Thymus (tissue), 11 donors: ENCODE data around the gene RPS6KA6. TPM values are rescaled to one million over a fixed set of nuclear protein-coding genes. Genes with fewer than 3 reads are reported as not detected.
A peak's percentile ranks its signal among the peaks of the same experiment; 100 is the strongest.

Experiments used
- DNase-seq, 9 donors: peaks; one replicate each; pipeline ENCODE4 v3.0.0-alpha.2; 2013; ENCODE audit warnings: low spot score in 9 of 9, low read depth in 6 of 9, missing footprints in 1 of 9
- H3K27ac ChIP-seq, 2 donors: one replicate each; pipeline ENCODE4 v1.5.1; 2013; ENCODE audit warnings: control low read depth in 1 of 2, low read depth in 1 of 2, low read length in 1 of 2, mild to moderate bottlenecking in 1 of 2, moderate library complexity in 1 of 2
- H3K27me3 ChIP-seq, 2 donors: one replicate each; pipeline ENCODE4 v1.5.1; 2013; ENCODE audit warnings: low read length in 1 of 2; ENCODE audit not compliant: control insufficient read depth in 2 of 2, insufficient read depth in 1 of 2
- H3K36me3 ChIP-seq, 2 donors: one replicate each; pipeline ENCODE4 v1.5.1; 2013; ENCODE audit warnings: low read length in 1 of 2, mild to moderate bottlenecking in 1 of 2, moderate library complexity in 1 of 2; ENCODE audit not compliant: control insufficient read depth in 2 of 2, insufficient read depth in 2 of 2
- H3K4me1 ChIP-seq, 2 donors: one replicate each; pipeline ENCODE4 v1.5.1; 2013; ENCODE audit warnings: low read length in 2 of 2; ENCODE audit not compliant: control insufficient read depth in 2 of 2, insufficient read depth in 2 of 2
- H3K4me3 ChIP-seq, 2 donors: one replicate each; pipeline ENCODE4 v1.5.1; 2013; ENCODE audit warnings: low read length in 2 of 2, control low read depth in 1 of 2, mild to moderate bottlenecking in 1 of 2
- H3K9me3 ChIP-seq, 2 donors: one replicate each; pipeline ENCODE4 v1.5.1; 2013; ENCODE audit warnings: low read length in 1 of 2, mild to moderate bottlenecking in 1 of 2; ENCODE audit not compliant: control insufficient read depth in 2 of 2, insufficient read depth in 1 of 2
- WGBS: extraction: QIAGEN DNeasy Blood & Tissue Kit; methylation state at CpG from one replicate; pipeline ENCODE4 v1.1.7; 2013; 5-methylcytosine and 5-hydroxymethylcytosine counted together
- polyA plus RNA-seq: library from polyadenylated mRNA; stranded (reverse); fragments of 200-250 nt; gene quantifications from one replicate; pipeline ENCODE4 v1.2.3, GENCODE V29; 2013
- total RNA-seq: library from RNA; stranded (reverse); fragments of 120-200 nt; gene quantifications from one replicate; pipeline ENCODE4 v1.2.4, GENCODE V29; 2013
- donor health status: healthy.

The RPS6KA6 gene
- total and polyA plus RNA-seq, 2 donors: 1.8 to 2.1 TPM

GRCh38 chrX:84199688-84200087 lies 11.7 kb upstream of the RPS6KA6 start:
- H3K9me3 ChIP-seq: no peaks in the 10 kb centered on the region
- no peak for DNase-seq
- H3K36me3 ChIP-seq: no peaks in the 10 kb centered on the region
- H3K27ac ChIP-seq: no peak overlapping the region
- H3K4me3 ChIP-seq: no peak overlapping the region
- 96% methylated on average over 1 of the region's 1 CpG for WGBS
- H3K27me3 ChIP-seq: no peaks in the 10 kb centered on the region
- no peaks in the 10 kb centered on the region for H3K4me1 ChIP-seq

- Histone ChIP-seq H3K27ac (no peak overlapping the region), H3K9me3 (no peaks in the 10 kb centered on the region), H3K27me3 (no peaks in the 10 kb centered on the region), H3K4me3 (no peak overlapping the region), H3K36me3 (no peaks in the 10 kb centered on the region), H3K4me1 (no peaks in the 10 kb centered on the region)
- 95% methylated on average over 1 of the region's 1 CpG for WGBS
- DNase-seq: no peak
Observed at GRCh38 chrX:84197550-84197949, 9.6 kb upstream of the RPS6KA6 start.

- Histone ChIP-seq H3K27me3 (peaks cover 0 to 12% of the 10 kb centered on the region in 2 donors), H3K4me3 (no peak overlapping the region), H3K36me3 (no peaks in the 10 kb centered on the region), H3K4me1 (no peaks in the 10 kb centered on the region), H3K27ac (no peak overlapping the region), H3K9me3 (no peaks in the 10 kb centered on the region)
- DNase-seq: no peak
- WGBS: 100% methylated on average over 1 of the region's 1 CpG
Observed at GRCh38 chrX:84192006-84192405, 4.0 kb upstream of the RPS6KA6 start.

GRCh38 chrX:84189125-84189524 lies 1.1 kb upstream of the RPS6KA6 start:
- Histone ChIP-seq H3K27ac (no peak overlapping the region), H3K4me1 (no peaks in the 10 kb centered on the region), H3K9me3 (no peaks in the 10 kb centered on the region), H3K36me3 (no peaks in the 10 kb centered on the region), H3K4me3 (no peak overlapping the region), H3K27me3 (peaks cover 2 to 14% of the 10 kb centered on the region in 2 donors)
- 72% methylated on average over 6 of the region's 6 CpGs for WGBS
- no peak for DNase-seq

GRCh38 chrX:84188320-84188834 lies 378 bp upstream of the RPS6KA6 start:
- Histone ChIP-seq H3K27me3 (peaks cover 2 to 14% of the 10 kb centered on the region in 2 donors), H3K36me3 (no peaks in the 10 kb centered on the region), H3K27ac (no peak overlapping the region), H3K9me3 (no peaks in the 10 kb centered on the region), H3K4me1 (no peaks in the 10 kb centered on the region), H3K4me3 (peak overlapping the region; percentile 30 to 40)
- peak in 4 of 9 donors; percentile 4 to 39 (median 8) for DNase-seq
- WGBS: 7% methylated on average over 19 of the region's 19 CpGs

GRCh38 chrX:84186603-84187532 lies 1.1 kb downstream of the RPS6KA6 start:
- Histone ChIP-seq H3K9me3 (no peaks in the 10 kb centered on the region), H3K27ac (no peak overlapping the region), H3K36me3 (no peaks in the 10 kb centered on the region), H3K4me1 (no peaks in the 10 kb centered on the region), H3K27me3 (peaks cover 2 to 14% of the 10 kb centered on the region in 2 donors), H3K4me3 (peak overlapping the region; percentile 30 to 40)
- DNase-seq: peak in 1 of 9 donors; percentile 2
- WGBS: 9% methylated on average over 28 of the region's 28 CpGs

- no peak for DNase-seq
- Histone ChIP-seq H3K9me3 (no peaks in the 10 kb centered on the region), H3K27me3 (peaks cover 2 to 6% of the 10 kb centered on the region in 2 donors), H3K4me3 (no peak overlapping the region), H3K36me3 (no peaks in the 10 kb centered on the region), H3K4me1 (no peaks in the 10 kb centered on the region), H3K27ac (no peak overlapping the region)
- WGBS: 97% methylated on average over 2 of the region's 2 CpGs
Observed at GRCh38 chrX:84182516-84182915, 5.5 kb downstream of the RPS6KA6 start.

- no peak overlapping the region for H3K27ac ChIP-seq
Observed at GRCh38 chrX:84175958-84176357, 12.0 kb downstream of the RPS6KA6 start.

GRCh38 chrX:84175274-84175673 lies 12.7 kb downstream of the RPS6KA6 start:
- no peaks in the 10 kb centered on the region for H3K36me3 ChIP-seq
- no peaks in the 10 kb centered on the region for H3K9me3 ChIP-seq
- 94% methylated on average over 3 of the region's 3 CpGs for WGBS
- no peaks in the 10 kb centered on the region for H3K4me1 ChIP-seq
- no peak for DNase-seq
- H3K4me3 ChIP-seq: no peak overlapping the region
- no peaks in the 10 kb centered on the region for H3K27me3 ChIP-seq
- H3K27ac ChIP-seq: no peak overlapping the region

More at GRCh38 chrX:84175958-84176357, 12.0 kb downstream of the RPS6KA6 start:
- Histone ChIP-seq H3K27me3 (no peaks in the 10 kb centered on the region), H3K4me3 (no peak overlapping the region), H3K4me1 (no peaks in the 10 kb centered on the region), H3K36me3 (no peaks in the 10 kb centered on the region), H3K9me3 (no peaks in the 10 kb centered on the region)
- no peak for DNase-seq
